Upper lobe of left lung (tissue), 6 donors: ENCODE measurements around the gene ZNF629. TPM values are rescaled to one million over a fixed set of nuclear protein-coding genes. Genes with fewer than 3 reads are reported as not detected.
"Not testable (repeated sequence)": the region's sequence is repeated elsewhere in the genome, so short reads cannot be mapped to it uniquely, and the experiment has no call there.

Experiments
- ATAC-seq, 2 donors: fragments of 200-7000 bp; cut with Tn5 transposase; one replicate each; pipeline ENCODE4 v1.9.1; 2022; ENCODE audit warnings: mild to moderate bottlenecking in 2 of 2, moderate library complexity in 2 of 2; ENCODE audit not compliant: low FRiP score in 2 of 2
- DNase-seq, 2 donors: peaks; one replicate each; pipeline ENCODE4 v3.0.0-alpha.2; 2019 to 2020
- H3K27ac ChIP-seq, 4 donors: fragments of 200-600 bp; sonication (generic); one replicate each; pipeline ENCODE4 v1.5.1; 2016 to 2019
- H3K27me3 ChIP-seq, 4 donors: fragments of 200-600 bp; sonication (generic); one replicate each; pipeline ENCODE4 v1.5.1; 2017 to 2019
- H3K36me3 ChIP-seq, 4 donors: fragments of 200-600 bp; sonication (generic); one replicate each; pipeline ENCODE4 v1.5.1; 2016 to 2019
- H3K4me1 ChIP-seq, 4 donors: fragments of 200-600 bp; sonication (generic); one replicate each; pipeline ENCODE4 v1.5.1; 2018 to 2019
- H3K4me3 ChIP-seq, 4 donors: fragments of 200-600 bp; sonication (generic); one replicate each; pipeline ENCODE4 v1.5.1; 2017 to 2019; ENCODE audit warnings: mild to moderate bottlenecking in 2 of 4, moderate library complexity in 1 of 4
- H3K9me3 ChIP-seq, 4 donors: fragments of 200-600 bp; sonication (generic); one replicate each; pipeline ENCODE4 v1.5.1; 2018 to 2019
- CTCF ChIP-seq, 6 experiments: fragments of 450-650 bp in 4 of 6; fragments of 200-600 bp in 2 of 6; sonication (generic) in 2 of 6; IDR thresholded peaks; one replicate each; pipeline ENCODE4 v1.5.1; 2016 to 2019; ENCODE audit warnings: antibody characterized with exemption in 6 of 6
- EP300 ChIP-seq, 4 donors: sonication (generic); formaldehyde crosslinking; IDR thresholded peaks; one replicate each; pipeline ENCODE4 v1.5.1; 2017; ENCODE audit warnings: antibody characterized with exemption in 4 of 4, control low read depth in 2 of 4
- POLR2A ChIP-seq, 4 donors: fragments of 450-650 bp; IDR thresholded peaks; one replicate each; pipeline ENCODE4 v1.5.1; 2016 to 2017; ENCODE audit warnings: antibody characterized with exemption in 4 of 4, mild to moderate bottlenecking in 2 of 4
- POLR2AphosphoS5 ChIP-seq, 2 donors: sonication (generic); formaldehyde crosslinking; IDR thresholded peaks; one replicate each; pipeline ENCODE4 v1.5.1; 2017; ENCODE audit warnings: antibody characterized with exemption in 2 of 2
- WGBS, 2 donors: methylation state at CpG; one replicate each; pipeline ENCODE4 v1.1.5; 2017 to 2018; 5-methylcytosine and 5-hydroxymethylcytosine counted together
- total RNA-seq, 6 donors: library from RNA; depleted of rRNA in 4 of 6; stranded (reverse); fragments of >200 nt in 4 of 6; gene quantifications; one replicate each; pipeline versions ENCODE4 v1.1.0 to v1.2.1, GENCODE V29; 2016 to 2021
- donor health status: DM: no; HTN: no; CAD: no; lungs with moderate emphysema.
- donor health status: DM: no; HTN: yes; CAD: no; lungs with severe emphysema.

The ZNF629 gene
- 10 to 100 TPM; 13.1 to 32.5 (median 14.8) TPM for total RNA-seq

- peak; percentile 89 to 93 for ATAC-seq
- TF ChIP-seq EP300 (IDR thresholded peaks at IDR 0.05) (no peak), POLR2AphosphoS5 (IDR thresholded peaks at IDR 0.05) (peak; percentile 37 to 52), CTCF (IDR thresholded peaks at IDR 0.05) (peak in 2 of 6 experiments; percentile 11 to 14), POLR2A (IDR thresholded peaks at IDR 0.05) (peak in 3 of 4 donors; percentile 14 to 28 (median 23))
- H3K27ac ChIP-seq = peak within 1 kb of the TSS; percentile 89 to 96 (median 92)
- H3K9me3 ChIP-seq = no peaks in the 10 kb centered on the region
- peak within 1 kb of the TSS; percentile 95 to 99 (median 96) for H3K4me3 ChIP-seq
- WGBS, 2 donors = 0 to 2% methylated on average over 8 to 22 of the region's 37 CpGs
- no peaks in the 10 kb centered on the region for H3K27me3 ChIP-seq
- DNase-seq = peak; percentile 75
- H3K4me1 ChIP-seq = peaks cover 14 to 20% (median 18%) of the 10 kb centered on the region in 4 donors
- H3K36me3 ChIP-seq = peaks cover 7 to 24% (median 21%) of the 10 kb centered on the region in 4 donors
Observed at GRCh38 chr16:30786936-30787612, at the start of gene ZNF629. ZNF629 (minus strand) TSS chr16:30787205; CDS start chr16:30784482, 2,723 bp downstream.

GRCh38 chr16:30834130-30834740, 47.2 kb upstream of the ZNF629 start:
- H3K27me3 ChIP-seq = no peaks in the 10 kb centered on the region
- DNase-seq (peak in 1 of 2 donors; percentile 79), ATAC-seq (no peak)
- H3K27ac ChIP-seq = no peak overlapping the region
- no peak for TF ChIP-seq CTCF (IDR thresholded peaks at IDR 0.05)
- WGBS, 2 donors = 91 to 95% methylated on average over 13 to 39 of the region's 44 CpGs
- peaks cover 0 to 6% (median 0%) of the 10 kb centered on the region in 4 donors for H3K4me1 ChIP-seq
- no peaks in the 10 kb centered on the region for H3K9me3 ChIP-seq
- no peak overlapping the region for H3K4me3 ChIP-seq
- peaks cover 0 to 5% (median 0%) of the 10 kb centered on the region in 4 donors for H3K36me3 ChIP-seq

- no peak for ATAC-seq
- 88 to 93% methylated on average over 6 of the region's 6 CpGs for whole genome bisulfite sequencing, 2 donors
- Histone ChIP-seq H3K9me3 (no peaks in the 10 kb centered on the region), H3K36me3 (peaks cover 0 to 5% (median 0%) of the 10 kb centered on the region in 4 donors), H3K27me3 (no peaks in the 10 kb centered on the region), H3K4me1 (peaks cover 0 to 5% (median 0%) of the 10 kb centered on the region in 4 donors), H3K4me3 (no peak overlapping the region), H3K27ac (no peak overlapping the region)
- TF ChIP-seq EP300 (IDR thresholded peaks at IDR 0.05) (no peak), POLR2AphosphoS5 (IDR thresholded peaks at IDR 0.05) (no peak), POLR2A (IDR thresholded peaks at IDR 0.05) (no peak)
- no peak for DNase-seq
Observed at GRCh38 chr16:30830072-30830417, 43.0 kb upstream of the ZNF629 start.

- WGBS, 2 donors = 66 to 74% methylated on average over 15 of the region's 15 CpGs
- TF ChIP-seq POLR2AphosphoS5 (IDR thresholded peaks at IDR 0.05) = no peak
- TF ChIP-seq CTCF (IDR thresholded peaks at IDR 0.05) = peak in 4 of 6 experiments; percentile 7 to 45 (median 25)
- no peaks in the 10 kb centered on the region for H3K27me3 ChIP-seq
- DNase-seq (peak in 1 of 2 donors; percentile 88), ATAC-seq (peak; percentile 25 to 64)
- H3K27ac ChIP-seq = peak overlapping the region in 2 of 4 donors; percentile 2 to 49
- no peaks in the 10 kb centered on the region for H3K9me3 ChIP-seq
- H3K4me1 ChIP-seq = peaks cover 0 to 5% (median 0%) of the 10 kb centered on the region in 4 donors
- peaks cover 0 to 5% (median 0%) of the 10 kb centered on the region in 4 donors for H3K36me3 ChIP-seq
- no peak overlapping the region for H3K4me3 ChIP-seq
Observed at GRCh38 chr16:30829130-30830071, 42.4 kb upstream of the ZNF629 start.

GRCh38 chr16:30821891-30822290, 34.9 kb upstream of the ZNF629 start:
- Histone ChIP-seq H3K4me1 (no peaks in the 10 kb centered on the region), H3K36me3 (no peaks in the 10 kb centered on the region), H3K4me3 (no peak overlapping the region), H3K9me3 (no peaks in the 10 kb centered on the region), H3K27me3 (no peaks in the 10 kb centered on the region), H3K27ac (no peak overlapping the region)
- 88 to 92% methylated on average over 10 to 17 of the region's 17 CpGs for whole genome bisulfite sequencing, 2 donors
- ATAC-seq = no peak
- DNase-seq = peak in 1 of 2 donors; percentile 71
- TF ChIP-seq EP300 (IDR thresholded peaks at IDR 0.05) (no peak), CTCF (IDR thresholded peaks at IDR 0.05) (no peak), POLR2A (IDR thresholded peaks at IDR 0.05) (no peak), POLR2AphosphoS5 (IDR thresholded peaks at IDR 0.05) (no peak)

DNA sequence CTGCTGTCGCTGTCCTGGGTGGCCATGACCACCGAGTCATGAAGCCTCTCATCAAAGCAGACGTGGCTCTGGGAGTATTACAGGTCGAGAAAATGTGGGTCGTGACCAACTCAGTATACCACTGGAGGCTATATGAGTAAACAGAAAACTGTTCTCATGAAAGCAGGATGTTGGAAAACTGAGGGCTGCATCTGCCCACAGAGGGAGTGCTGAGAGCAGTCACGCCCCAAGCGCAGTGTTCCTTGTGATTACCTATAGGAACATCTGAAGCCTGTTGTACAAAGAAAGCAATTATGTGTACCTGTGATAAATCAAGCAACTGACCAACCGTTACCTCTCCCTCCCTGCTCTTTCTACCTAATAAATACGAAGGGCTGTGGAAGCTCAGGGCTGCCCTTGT, 34.4 kb upstream of the ZNF629 start:
- ATAC-seq, H3K9me3 ChIP-seq, DNase-seq, H3K4me1 ChIP-seq, H3K36me3 ChIP-seq, H3K27ac ChIP-seq, H3K27me3 ChIP-seq, H3K4me3 ChIP-seq: not testable (repeated sequence)
- WGBS, 2 donors = 80 to 90% methylated on average over 9 of the region's 9 CpGs
